GM12878 (cell line): ENCODE results near the gene SALL4. TPM values are rescaled to one million over a fixed set of nuclear protein-coding genes. Genes with fewer than 3 reads are reported as not detected.

Experiments
- ATAC-seq: fragments of 200-7000 bp; cut with Tn5 transposase; 3 replicates; pipeline ENCODE4 v1.9.1; 2020; ENCODE audit warnings: mild to moderate bottlenecking, moderate library complexity
- BruUV-seq: library from RNA; stranded (reverse); fragments of 400-500 nt; replicated peaks from 2 replicates; lab custom pipeline; 2021; lab: Mats Ljungman, UMichigan
- CTCF ChIA-PET: fragments of 300-600 bp; sonication (Branson Sonifier 250); formaldehyde crosslinking; extraction: SDS; loops from one replicate; lab custom pipeline; 2021; ENCODE audit warnings: inconsistent platforms; lab: Yijun Ruan, JAX
- POLR2A ChIA-PET: fragments of 350-600 bp; formaldehyde crosslinking; extraction: SDS; loops from one replicate; lab custom pipeline; 2021; ENCODE audit warnings: inconsistent platforms; lab: Charles Lee
- RAD21 ChIA-PET: fragments of 300-600 bp; sonication (Branson Sonifier 250); formaldehyde crosslinking; loops from one replicate; lab custom pipeline; 2023; ENCODE audit warnings: antibody characterized with exemption; ENCODE audit not compliant: unreplicated experiment; lab: Charles Lee
- SMC1A ChIA-PET: fragments of 300-600 bp; sonication (Branson Sonifier 250); formaldehyde crosslinking; loops from one replicate; lab custom pipeline; 2023; ENCODE audit not compliant: unreplicated experiment, uncharacterized antibody; lab: Charles Lee
- DNase-seq: peaks from one replicate; pipeline ENCODE4 v3.0.0-alpha.2; 2011; ENCODE audit warnings: low read depth, low spot score
- FAIRE-seq: peaks from 3 replicates; lab custom pipeline; 2011; peaks lifted over from hg19 to GRCh38; lab: Jason Lieb, UNC
- H2AFZ ChIP-seq: 2 replicates; pipeline ENCODE4 v1.6.0; 2011; ENCODE audit warnings: low read depth, low read length, control low read depth; ENCODE audit not compliant: control insufficient read depth
- H3K27ac ChIP-seq: 2 replicates; pipeline ENCODE4 v1.5.1; 2011; ENCODE audit warnings: control low read depth; ENCODE audit not compliant: control insufficient read depth, insufficient read depth
- H3K27me3 ChIP-seq, 2 experiments: replicated peaks in 1 of 2; 2 replicates each; pipeline versions ENCODE4 v1.6.0 to v1.6.1; 2011; ENCODE audit warnings: low read length in 1 of 2; ENCODE audit not compliant: control insufficient read depth in 2 of 2, insufficient read depth in 2 of 2
- H3K36me3 ChIP-seq, 2 experiments: 2 replicates each; pipeline ENCODE4 v1.5.1; 2011; ENCODE audit warnings: low read length in 1 of 2; ENCODE audit not compliant: control insufficient read depth in 2 of 2, insufficient read depth in 2 of 2
- H3K4me1 ChIP-seq: 2 replicates; pipeline ENCODE4 v1.6.1; 2011; ENCODE audit warnings: mild to moderate bottlenecking, low read length, moderate library complexity, mixed read lengths; ENCODE audit not compliant: control insufficient read depth, insufficient read depth
- H3K4me2 ChIP-seq: 2 replicates; pipeline ENCODE4 v1.6.0; 2011; ENCODE audit warnings: control low read depth; ENCODE audit not compliant: control insufficient read depth, insufficient read depth
- H3K4me3 ChIP-seq: fragments of 200-600 bp; sonication (generic); 2 replicates; pipeline ENCODE4 v1.5.1; 2016
- H3K79me2 ChIP-seq: 2 replicates; pipeline ENCODE4 v1.6.0; 2011; ENCODE audit warnings: low read length; ENCODE audit not compliant: control insufficient read depth, insufficient read depth
- H3K9ac ChIP-seq: 2 replicates; pipeline ENCODE4 v1.8.0; 2011; ENCODE audit warnings: low read length, control low read depth, mixed read lengths; ENCODE audit not compliant: control insufficient read depth, insufficient read depth
- H3K9me3 ChIP-seq: replicated peaks from 3 replicates; pipeline ENCODE4 v1.5.1; 2011; ENCODE audit warnings: mild to moderate bottlenecking, low read length; ENCODE audit not compliant: control insufficient read depth, insufficient read depth
- H4K20me1 ChIP-seq: 2 replicates; pipeline ENCODE4 v1.6.0; 2011; ENCODE audit not compliant: control insufficient read depth, insufficient read depth
- ATF3 ChIP-seq: IDR thresholded peaks from 2 replicates; pipeline ENCODE4 v1.6.1; 2011; ENCODE audit warnings: low read depth, mild to moderate bottlenecking, low read length, moderate library complexity, borderline replicate concordance; ENCODE audit errors: extremely low read depth
- BCLAF1 ChIP-seq: fragments of 450-650 bp; IDR thresholded peaks from 2 replicates; pipeline ENCODE4 v1.6.1; 2017; ENCODE audit warnings: antibody characterized with exemption, mild to moderate bottlenecking, moderate library complexity
- BRCA1 ChIP-seq: IDR thresholded peaks from 2 replicates; pipeline ENCODE4 v1.6.1; 2011; ENCODE audit warnings: low read depth, low read length, improper control_type of control experiment
- CHD4 ChIP-seq: fragments of 200-600 bp; sonication (generic); IDR thresholded peaks from 2 replicates; pipeline ENCODE4 v1.6.1; 2016; ENCODE audit warnings: mild to moderate bottlenecking
- TARDBP ChIP-seq: IDR thresholded peaks from 2 replicates; pipeline ENCODE4 v1.6.1; 2016; ENCODE audit warnings: borderline replicate concordance
- ZNF24 ChIP-seq: fragments of 450-650 bp; IDR thresholded peaks from 2 replicates; pipeline ENCODE4 v1.6.1; 2017; ENCODE audit warnings: antibody characterized with exemption, mild to moderate bottlenecking
- WGBS: methylation state at CpG from one replicate; pipeline ENCODE4 v1.1.6; 2016; ENCODE audit warnings: low lambda C conversion rate; ENCODE audit not compliant: insufficient replicate concordance, insufficient coverage; ENCODE audit errors: missing lambda C conversion rate; 5-methylcytosine and 5-hydroxymethylcytosine counted together
- in situ Hi-C: fragments of 300-500 bp; cut with MboI; formaldehyde crosslinking; loops from 9 replicates; pipeline ENCODE4 v1.14.3; 2018; ENCODE audit warnings: mixed read lengths
- intact Hi-C: fragments of 100-400 bp; cut with micrococcal nuclease; formaldehyde crosslinking; loops from one replicate; pipeline ENCODE4 v1.14.2; 2022; ENCODE audit not compliant: unreplicated experiment
- polyA plus RNA-seq, 11 experiments: library from polyadenylated mRNA; depleted of rRNA in 4 of 11; unstranded in 6 of 11; stranded (reverse) in 5 of 11; fragments of >200 nt; fragmentation: Nextera tagmentation in 4 of 11; fragmentation: Illumina TruSeq in 1 of 11; extraction: Ambion mirVana in 4 of 11; extraction: Trizol in 1 of 11; gene quantifications; 1 replicate in 1 of 11; 2 replicates in 10 of 11; pipeline versions ENCODE4 v1.2.1 to v1.2.3, GENCODE V29; 2011 to 2016; ENCODE audit warnings: inconsistent platforms in 2 of 11, missing spikeins in 2 of 11, low read depth in 1 of 11
- total RNA-seq, 4 experiments: library from RNA; depleted of rRNA in 3 of 4; stranded (reverse); fragments of >200 nt in 3 of 4; fragmentation: Illumina TruSeq in 1 of 4; extraction: Trizol in 1 of 4; gene quantifications; 2 replicates each; pipeline versions ENCODE4 v1.2.1 to v1.2.3, GENCODE V29; 2013 to 2021
- TF ChIP-seq, protein P1 (sequence below), 3 experiments: IDR thresholded peaks in 2 of 3; conservative IDR thresholded peaks in 1 of 3; 2 replicates each; pipeline ENCODE4 v1.5.1; 2011; ENCODE audit warnings: low read depth in 3 of 3, low read length in 3 of 3, mild to moderate bottlenecking in 3 of 3, control low read depth in 2 of 3, moderate library complexity in 2 of 3, inconsistent platforms in 1 of 3, mixed read lengths in 1 of 3; ENCODE audit not compliant: control insufficient read depth in 2 of 3, insufficient read depth in 1 of 3; ENCODE audit errors: extremely low read depth in 1 of 3

The SALL4 gene
- total and polyA plus RNA-seq, 10 of the 15 experiments (the other 5 are each of a cell fraction or from before 2014, with no cell fraction given), result 0.08 to 1.1 (median 0.23) TPM; not detected in 7

DNA sequence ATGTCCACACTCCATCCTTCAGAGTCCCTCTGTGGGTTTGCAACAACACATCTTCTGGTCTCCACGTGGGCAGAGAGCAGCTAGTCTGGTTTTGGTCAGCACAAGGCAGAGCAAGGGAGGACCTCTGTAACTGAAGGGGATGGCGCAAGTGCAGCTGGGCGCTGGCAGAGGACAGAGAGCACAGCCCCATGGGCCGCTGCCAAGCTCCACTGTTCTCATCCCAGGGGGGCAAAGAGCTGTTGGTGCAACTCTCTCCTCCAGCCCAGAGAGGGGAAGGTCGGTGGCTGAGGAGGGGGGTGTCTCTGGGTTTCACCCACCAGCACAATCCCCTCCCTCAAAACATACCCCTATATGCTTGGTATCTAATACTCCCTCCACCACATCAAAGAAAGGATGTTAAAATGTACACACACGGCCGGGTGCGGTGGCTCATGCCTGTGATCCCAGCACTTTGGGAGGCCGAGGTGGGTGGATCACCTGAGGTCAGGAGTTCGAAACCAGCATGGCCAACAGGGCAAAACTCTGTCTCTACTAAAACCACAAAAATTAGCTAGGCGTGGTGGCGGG lies 43.3 kb downstream of the SALL4 start:
- no peak overlapping the region for H3K4me2 ChIP-seq
- no peaks in the 10 kb centered on the region for H3K79me2 ChIP-seq
- TF ChIP-seq CHD4, result no peak
- TF ChIP-seq, protein P1, sequence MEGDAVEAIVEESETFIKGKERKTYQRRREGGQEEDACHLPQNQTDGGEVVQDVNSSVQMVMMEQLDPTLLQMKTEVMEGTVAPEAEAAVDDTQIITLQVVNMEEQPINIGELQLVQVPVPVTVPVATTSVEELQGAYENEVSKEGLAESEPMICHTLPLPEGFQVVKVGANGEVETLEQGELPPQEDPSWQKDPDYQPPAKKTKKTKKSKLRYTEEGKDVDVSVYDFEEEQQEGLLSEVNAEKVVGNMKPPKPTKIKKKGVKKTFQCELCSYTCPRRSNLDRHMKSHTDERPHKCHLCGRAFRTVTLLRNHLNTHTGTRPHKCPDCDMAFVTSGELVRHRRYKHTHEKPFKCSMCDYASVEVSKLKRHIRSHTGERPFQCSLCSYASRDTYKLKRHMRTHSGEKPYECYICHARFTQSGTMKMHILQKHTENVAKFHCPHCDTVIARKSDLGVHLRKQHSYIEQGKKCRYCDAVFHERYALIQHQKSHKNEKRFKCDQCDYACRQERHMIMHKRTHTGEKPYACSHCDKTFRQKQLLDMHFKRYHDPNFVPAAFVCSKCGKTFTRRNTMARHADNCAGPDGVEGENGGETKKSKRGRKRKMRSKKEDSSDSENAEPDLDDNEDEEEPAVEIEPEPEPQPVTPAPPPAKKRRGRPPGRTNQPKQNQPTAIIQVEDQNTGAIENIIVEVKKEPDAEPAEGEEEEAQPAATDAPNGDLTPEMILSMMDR (IDR thresholded peaks at IDR 0.05 in 2 of 3, conservative IDR thresholded peaks at IDR 0.05 in 1 of 3; ENCODE audit: control insufficient read depth in 2 of 3, extremely low read depth in 1 of 3, insufficient read depth in 1 of 3, low read depth in 3 of 3, low read length in 3 of 3), result no peak
- no peak for TF ChIP-seq ZNF24
- TF ChIP-seq, all 136 proteins: peak for 0
- H4K20me1 ChIP-seq, result no peaks in the 10 kb centered on the region
- H3K27me3 ChIP-seq, result no peaks in the 10 kb centered on the region
- CTCF ChIA-PET, result no interaction called here
- RAD21 ChIA-PET, result no interaction called here
- H3K9ac ChIP-seq, result no peak overlapping the region
- in situ Hi-C loops (no loop called here), intact Hi-C loops (no loop called here)
- POLR2A ChIA-PET, result no interaction called here
- FAIRE-seq, result no peak
- no peak overlapping the region for H3K27ac ChIP-seq
- ATAC-seq, result no peak
- no peaks in the 10 kb centered on the region for H3K9me3 ChIP-seq
- no peak overlapping the region for H3K4me3 ChIP-seq
- no TSS peak for BruUV-seq
- no peaks in the 10 kb centered on the region for H3K4me1 ChIP-seq
- DNase-seq, result no peak
- SMC1A ChIA-PET, result no interaction called here
- H3K36me3 ChIP-seq, result no peaks in the 10 kb centered on the region
- H2AFZ ChIP-seq, result no peak overlapping the region
- WGBS, result 51% methylated on average over 12 of the region's 12 CpGs

GRCh38 chr20:51757226-51757625 lies 45.1 kb downstream of the SALL4 start:
- in situ Hi-C loops, result no loop called here
- RAD21 ChIA-PET, result no interaction called here
- Histone ChIP-seq H3K36me3 (no peaks in the 10 kb centered on the region), H4K20me1 (no peaks in the 10 kb centered on the region), H3K27ac (no peak overlapping the region), H3K4me1 (no peaks in the 10 kb centered on the region), H3K4me2 (no peak overlapping the region), H3K9ac (no peak overlapping the region), H3K27me3 (no peaks in the 10 kb centered on the region), H3K9me3 (no peaks in the 10 kb centered on the region), H2AFZ (no peak overlapping the region), H3K79me2 (no peaks in the 10 kb centered on the region), H3K4me3 (no peak overlapping the region)
- SMC1A ChIA-PET, result no interaction called here
- no peak for FAIRE-seq
- no TSS peak for BruUV-seq
- no peak for DNase-seq
- ATAC-seq, result no peak
- 62% methylated on average over 10 of the region's 10 CpGs for WGBS
- POLR2A ChIA-PET, result no interaction called here
- intact Hi-C loops, result no loop called here
- CTCF ChIA-PET, result no interaction called here
- TF ChIP-seq TARDBP (no peak), BRCA1 (no peak), BCLAF1 (no peak), ATF3 (no peak)
